DMS114 treated with DMSO at 0.1 percent for 48 hours (cell line): ENCODE measurements around the gene TGFBR3.

ENCODE experiments used
- DNase-seq: peaks from one replicate; lab custom pipeline; 2025; ENCODE audit not compliant: unreplicated experiment; lab: John Stamatoyannopoulos, UW

The TGFBR3 gene

GRCh38 chr1:91827459-91828321 lies 58.3 kb downstream of the TGFBR3 start:
- DNase-seq: no peak

GRCh38 chr1:91827087-91827458 lies 58.9 kb downstream of the TGFBR3 start:
- no peak for DNase-seq

GRCh38 chr1:91826649-91827048 lies 59.3 kb downstream of the TGFBR3 start:
- no peak for DNase-seq

GRCh38 chr1:91826248-91826647 lies 59.7 kb downstream of the TGFBR3 start:
- no peak for DNase-seq

- no peak for DNase-seq
These were observed 64.7 kb downstream of the TGFBR3 start for GRCh38 chr1:91821126-91821868.

GRCh38 chr1:91819038-91819788 lies 66.7 kb downstream of the TGFBR3 start:
- no peak for DNase-seq

GRCh38 chr1:91818713-91818975 lies 67.3 kb downstream of the TGFBR3 start:
- DNase-seq: no peak

GRCh38 chr1:91817211-91817905 lies 68.6 kb downstream of the TGFBR3 start:
- DNase-seq: no peak

GRCh38 chr1:91816031-91816430 lies 69.9 kb downstream of the TGFBR3 start:
- no peak for DNase-seq

GRCh38 chr1:91814448-91814847 lies 71.5 kb downstream of the TGFBR3 start:
- DNase-seq: no peak

GRCh38 chr1:91813813-91814212 lies 72.1 kb downstream of the TGFBR3 start:
- no peak for DNase-seq

- no peak for DNase-seq
These were observed 74.5 kb downstream of the TGFBR3 start for GRCh38 chr1:91811363-91812025.

- DNase-seq: no peak
These were observed 76.6 kb downstream of the TGFBR3 start for GRCh38 chr1:91809317-91809716.

- DNase-seq: no peak
These were observed 77.9 kb downstream of the TGFBR3 start for GRCh38 chr1:91807921-91808620.

GRCh38 chr1:91806769-91807700 lies 78.9 kb downstream of the TGFBR3 start:
- no peak for DNase-seq

- DNase-seq: no peak
These were observed 79.7 kb downstream of the TGFBR3 start for GRCh38 chr1:91806181-91806768.

- no peak for DNase-seq
These were observed 80.6 kb downstream of the TGFBR3 start for GRCh38 chr1:91805311-91805801.

GRCh38 chr1:91804546-91805023 lies 81.4 kb downstream of the TGFBR3 start:
- no peak for DNase-seq
